ENCODE data around the gene TRIM31.
"Not testable (repeated sequence)": the region's sequence is repeated elsewhere in the genome, so short reads cannot be mapped to it uniquely, and the experiment has no call there.

Gene TRIM31

DNA sequence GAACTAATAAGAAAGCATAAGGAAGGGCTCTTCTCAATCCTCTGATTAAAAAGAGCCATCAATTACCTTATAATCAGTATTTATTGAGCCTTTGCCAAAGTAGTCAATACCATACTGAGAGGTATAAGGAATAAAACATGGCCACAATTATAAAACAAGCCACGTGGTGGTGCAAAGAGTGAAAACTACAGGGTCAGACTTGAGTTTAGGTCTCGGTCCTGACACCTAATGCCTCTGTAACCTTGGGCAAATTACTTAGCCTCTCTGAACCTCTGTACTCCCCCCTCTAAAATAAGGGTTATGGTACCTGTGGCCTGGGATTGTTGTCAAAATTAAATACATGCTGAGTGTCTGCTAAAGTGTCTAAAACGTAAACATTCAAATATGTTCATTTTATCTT, 36.3 kb upstream of the TRIM31 start:
- DNase-seq (ENCODE audit: low read depth, low spot score), result no peak

- DNase-seq (ENCODE audit: low read depth, low spot score), result no peak
These were observed 34.2 kb upstream of the TRIM31 start for GRCh38 chr6:30147096-30147495.

GRCh38 chr6:30145818-30146217, 32.9 kb upstream of the TRIM31 start:
- no peak for DNase-seq (ENCODE audit: low read depth, low spot score)

GRCh38 chr6:30144811-30145210, 31.9 kb upstream of the TRIM31 start:
- DNase-seq (ENCODE audit: low read depth, low spot score), result no peak

DNA sequence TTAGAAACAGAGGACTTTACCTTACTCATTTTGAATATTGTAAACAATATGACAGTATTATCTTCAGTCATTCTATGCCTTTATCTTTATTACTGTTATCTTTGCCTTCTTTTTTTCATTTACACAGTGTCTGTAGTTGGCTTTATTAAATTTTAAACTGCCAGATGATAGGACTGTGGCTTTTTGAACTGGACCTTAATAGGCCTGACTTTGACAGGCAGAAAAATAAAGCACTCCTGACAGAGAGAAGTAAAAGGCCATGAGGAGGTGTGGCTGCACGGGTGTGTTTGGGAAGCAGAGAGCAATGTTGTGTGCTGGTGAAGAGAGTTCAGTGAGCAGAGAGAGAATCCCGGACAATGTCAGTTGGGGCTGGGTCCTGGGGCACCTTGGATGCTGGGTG, 30.9 kb upstream of the TRIM31 start:
- no peak for DNase-seq (ENCODE audit: low read depth, low spot score)

DNA sequence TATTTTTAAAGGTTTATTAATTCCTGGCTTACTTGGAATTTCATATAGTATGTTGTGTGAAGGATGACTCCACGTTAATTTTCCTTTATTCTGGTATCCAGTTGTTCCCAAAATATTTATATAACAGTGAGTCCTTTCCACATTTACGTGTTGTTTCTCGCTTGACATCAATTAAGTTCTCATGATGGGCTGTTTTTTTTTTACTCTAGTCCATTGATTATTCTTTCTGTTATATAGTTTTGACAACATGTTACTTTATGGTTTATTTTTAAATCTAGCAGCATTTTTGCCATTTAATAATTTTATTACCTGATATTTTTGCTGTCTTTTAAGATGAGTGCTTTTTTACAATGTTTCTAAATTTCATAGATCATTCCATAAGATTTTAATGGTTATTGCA, 29.8 kb upstream of the TRIM31 start:
- DNase-seq (ENCODE audit: low read depth, low spot score), result no peak

DNA sequence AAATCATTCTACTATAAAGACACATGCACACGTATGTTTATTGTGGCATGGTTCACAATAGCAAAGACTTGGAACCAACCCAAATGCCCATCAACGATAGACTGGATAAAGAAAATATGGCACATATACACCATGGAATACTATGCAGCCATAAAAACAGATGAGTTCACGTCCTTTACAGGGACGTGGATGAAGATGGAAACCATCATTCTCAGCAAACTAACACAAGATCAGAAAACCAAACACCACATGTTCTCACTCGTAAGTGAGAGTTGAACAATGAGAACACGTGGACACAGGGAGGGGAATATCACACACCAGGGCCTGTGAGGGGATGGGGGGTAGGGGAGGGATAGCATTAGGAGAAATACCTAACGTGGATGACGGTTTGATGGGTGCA, 27.4 kb upstream of the TRIM31 start:
- DNase-seq (ENCODE audit: low read depth, low spot score), result not testable (repeated sequence)

- no peak for DNase-seq (ENCODE audit: low read depth, low spot score)
These were observed 23.8 kb upstream of the TRIM31 start for GRCh38 chr6:30136570-30137286.

DNA sequence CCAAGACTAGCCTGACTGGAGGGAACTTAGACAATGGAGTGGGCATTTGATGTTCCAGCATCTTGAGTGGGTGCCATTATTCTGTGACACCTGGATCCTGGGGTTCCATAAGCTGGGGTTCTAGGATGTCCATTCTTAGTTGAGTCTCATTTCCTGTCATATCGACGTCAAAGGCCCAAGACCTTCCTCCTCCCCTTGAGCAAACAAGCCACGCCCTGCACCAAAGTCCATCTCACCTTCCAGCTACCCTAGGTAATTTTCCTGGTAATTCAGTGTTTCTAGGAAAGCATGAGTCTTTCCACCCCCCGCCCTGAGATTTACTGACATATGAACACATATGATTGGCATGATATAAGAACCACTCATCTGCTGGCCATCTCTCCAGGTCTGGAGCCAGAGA, 22.9 kb upstream of the TRIM31 start, which contains the start of gene TRIM40:
TRIM40 (plus strand) TSS at position 384 of the 400 bp plus-strand sequence. CDS start 897 bp downstream, outside the sequence.
- no peak for DNase-seq (ENCODE audit: low read depth, low spot score)

DNA sequence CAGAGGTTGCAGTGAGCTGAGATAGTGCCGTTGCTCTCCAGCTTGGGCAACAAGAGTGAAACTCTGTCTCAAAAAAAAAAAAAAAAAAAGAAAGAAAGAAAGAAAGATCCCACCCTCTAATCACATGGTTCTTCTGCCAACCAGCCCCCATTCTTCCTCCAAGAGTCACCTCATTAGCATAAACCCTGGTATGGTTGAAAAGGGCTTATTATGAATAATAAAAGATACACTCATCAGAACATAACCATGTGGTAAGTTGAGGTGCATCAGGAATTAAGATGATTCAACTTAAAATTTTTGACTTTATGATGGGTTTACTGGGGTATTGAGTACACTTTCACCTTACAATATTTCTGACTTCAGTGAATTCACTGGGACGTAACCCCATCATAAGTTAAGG, 22.3 kb upstream of the TRIM31 start:
- DNase-seq (ENCODE audit: low read depth, low spot score), result no peak

DNA sequence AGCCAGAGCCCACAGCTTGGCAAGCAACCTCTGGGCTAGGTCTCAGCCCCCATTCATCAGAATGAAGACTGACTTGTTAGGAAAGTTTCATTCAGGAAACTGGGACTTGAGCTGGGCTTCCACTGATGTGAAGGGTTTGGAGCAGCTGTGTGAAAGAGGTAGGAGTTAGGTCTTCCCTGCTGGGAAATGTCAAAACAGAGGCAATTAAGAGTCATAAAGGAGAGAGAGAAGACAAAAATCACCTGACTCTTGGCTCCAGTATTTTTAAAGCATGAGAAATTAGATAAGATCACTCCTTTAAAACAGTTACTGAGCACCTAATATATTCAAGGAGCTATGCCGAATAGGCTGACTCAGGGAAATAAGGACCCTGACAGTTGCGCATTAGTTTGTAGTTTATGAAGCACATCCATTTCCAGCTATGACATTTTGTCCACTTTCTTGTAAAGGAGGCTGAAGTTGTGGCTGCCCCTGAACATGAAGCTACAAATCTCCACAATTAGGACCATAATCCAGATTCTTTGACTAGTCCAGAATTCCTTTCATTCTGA, 19.1 kb upstream of the TRIM31 start:
- no peak for DNase-seq (ENCODE audit: low read depth, low spot score)

DNA sequence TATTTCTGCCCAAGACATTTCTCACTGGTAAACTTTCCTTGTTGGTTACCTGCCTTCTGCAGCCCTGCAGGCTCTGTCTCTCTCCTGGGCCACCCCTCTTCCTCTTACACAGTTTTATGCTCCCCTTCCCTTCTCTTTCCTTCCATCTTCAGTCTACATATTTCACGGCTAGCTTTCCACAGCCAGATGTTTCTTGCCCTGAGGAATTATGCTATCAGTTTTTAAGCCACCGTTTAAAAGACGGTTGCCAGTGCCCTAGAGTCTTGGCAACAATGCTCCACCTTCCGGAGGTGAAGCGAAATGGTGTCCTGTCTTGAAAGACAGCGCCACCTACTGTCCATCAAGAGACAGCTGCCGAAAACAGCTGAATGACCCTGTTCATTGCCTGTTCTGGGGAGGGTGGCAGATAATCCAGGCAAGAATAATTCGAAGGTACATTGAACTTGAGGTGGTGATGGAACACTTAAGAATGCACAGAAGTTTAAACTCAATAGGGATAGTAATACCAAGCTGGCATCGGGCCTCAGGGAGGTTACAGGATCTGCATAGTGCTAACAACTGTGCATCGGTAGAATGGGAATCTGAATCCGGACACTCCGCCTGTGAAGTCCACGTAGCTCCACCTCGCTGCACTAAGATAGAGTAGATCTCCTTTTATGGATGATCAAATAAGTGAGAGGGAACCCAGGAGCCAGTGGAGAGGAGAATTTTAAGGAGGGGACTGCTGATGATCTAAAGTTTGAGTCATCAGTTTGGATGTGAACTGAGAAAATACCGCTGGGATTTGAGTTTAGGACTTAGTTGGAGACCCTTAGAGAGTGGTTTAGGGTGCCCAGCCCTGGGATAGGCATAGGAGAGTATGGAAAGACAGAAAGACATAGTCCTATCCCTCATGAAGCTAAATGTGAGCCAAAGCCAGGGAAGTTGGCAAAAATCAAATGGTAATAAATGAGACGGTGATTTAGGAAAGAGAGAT, 18.3 kb upstream of the TRIM31 start:
- DNase-seq (ENCODE audit: low read depth, low spot score), result peak; percentile 50

GRCh38 chr6:30130179-30130679, 17.3 kb upstream of the TRIM31 start:
- DNase-seq (ENCODE audit: low read depth, low spot score), result no peak

GRCh38 chr6:30129265-30130178, 16.6 kb upstream of the TRIM31 start:
- DNase-seq (ENCODE audit: low read depth, low spot score), result no peak

DNA sequence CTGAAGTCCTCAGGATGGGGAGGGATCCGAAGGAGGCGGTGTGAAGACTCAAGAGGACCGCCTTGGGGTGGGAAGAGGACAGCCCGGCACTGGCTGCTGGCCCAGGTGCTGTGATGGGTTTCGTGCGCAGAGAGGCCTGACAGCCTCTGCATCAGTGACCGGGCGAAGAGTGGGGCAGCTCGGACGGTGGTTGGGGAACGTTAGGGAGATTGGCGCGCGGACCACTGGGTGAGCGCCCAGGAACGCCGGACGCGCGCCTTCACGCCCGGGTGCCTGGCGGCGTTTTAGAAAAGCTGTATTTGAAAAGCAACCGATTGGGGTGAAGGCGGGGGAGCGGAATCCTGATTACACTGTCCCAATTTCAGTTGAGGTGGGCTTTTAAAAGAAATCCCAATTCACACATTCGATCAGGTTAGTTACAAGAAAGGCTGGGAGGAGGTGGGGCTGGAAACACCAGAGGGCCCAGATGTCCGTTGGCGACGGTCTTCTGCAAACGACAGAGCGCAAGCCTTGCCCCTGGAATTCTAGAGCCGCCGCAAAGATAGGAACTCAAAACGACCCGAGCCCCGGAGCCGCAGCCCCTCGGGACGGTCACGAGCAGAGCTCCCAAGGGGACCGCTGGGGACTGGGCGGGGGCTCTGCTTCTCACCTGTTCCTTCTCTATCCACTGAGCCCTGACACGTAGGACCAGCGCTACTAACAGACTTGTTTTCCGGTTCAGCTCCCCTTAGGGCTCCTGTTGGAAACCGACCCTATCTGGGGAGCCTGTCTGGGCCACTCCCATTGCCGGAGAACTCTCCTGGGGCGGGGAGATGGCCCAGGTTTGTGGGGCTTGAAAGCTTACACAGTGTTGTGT, 14.6 kb upstream of the TRIM31 start:
- no peak for DNase-seq (ENCODE audit: low read depth, low spot score)

GRCh38 chr6:30122515-30122914, 9.6 kb upstream of the TRIM31 start:
- no peak for DNase-seq (ENCODE audit: low read depth, low spot score)

- DNase-seq (ENCODE audit: low read depth, low spot score), result no peak
These were observed 8.8 kb upstream of the TRIM31 start for GRCh38 chr6:30121446-30122366.

DNA sequence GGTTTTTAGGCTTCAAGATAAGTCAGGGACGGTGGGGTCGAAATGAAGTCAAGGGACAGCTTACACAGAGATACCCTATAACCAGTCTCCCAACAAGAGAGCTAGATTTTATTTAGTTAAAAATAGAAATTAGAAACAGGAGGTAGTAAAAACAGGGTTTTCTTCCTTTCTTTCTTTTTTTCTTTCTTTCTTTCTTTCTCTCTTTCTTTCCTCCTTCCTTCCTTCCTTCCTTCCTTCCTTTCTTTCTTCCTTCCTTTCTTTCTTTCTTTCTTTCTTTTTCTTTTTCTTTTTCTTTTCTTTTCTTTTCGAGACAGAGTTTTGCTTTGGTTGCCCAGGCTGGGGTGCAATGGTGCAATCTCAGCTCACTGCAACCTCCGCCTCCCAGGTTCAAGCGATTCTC, 5.8 kb upstream of the TRIM31 start:
- not testable (repeated sequence) for DNase-seq (ENCODE audit: low read depth, low spot score)

DNA sequence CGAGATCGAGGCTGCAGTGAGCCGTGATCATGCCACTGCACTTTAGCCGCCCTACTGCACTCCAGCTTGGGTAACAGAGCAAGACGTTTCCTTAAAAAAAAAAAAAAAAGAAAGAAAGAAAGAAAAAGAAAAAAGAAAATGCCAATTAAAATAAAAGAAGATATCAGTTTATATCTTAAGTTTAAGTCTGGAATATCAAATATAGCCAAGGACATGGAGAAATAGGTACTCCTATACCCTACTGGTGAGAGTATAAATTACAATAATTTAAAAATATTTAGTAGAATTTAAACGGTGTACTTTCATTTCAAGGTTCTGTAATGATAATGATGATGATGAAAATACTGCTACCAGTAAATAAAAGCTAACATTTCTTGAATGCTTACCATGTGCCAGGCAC, 3.8 kb upstream of the TRIM31 start:
- no peak for DNase-seq (ENCODE audit: low read depth, low spot score)
